Midbrain (tissue), 1 donor: Measurements from ENCODE around the gene GLP2R.
A peak's percentile ranks its signal among the peaks of the same experiment; 100 is the strongest.

Experiments used
- DNase-seq: peaks from one replicate; lab custom pipeline; 2025; lab: John Stamatoyannopoulos, UW

The GLP2R gene

DNA sequence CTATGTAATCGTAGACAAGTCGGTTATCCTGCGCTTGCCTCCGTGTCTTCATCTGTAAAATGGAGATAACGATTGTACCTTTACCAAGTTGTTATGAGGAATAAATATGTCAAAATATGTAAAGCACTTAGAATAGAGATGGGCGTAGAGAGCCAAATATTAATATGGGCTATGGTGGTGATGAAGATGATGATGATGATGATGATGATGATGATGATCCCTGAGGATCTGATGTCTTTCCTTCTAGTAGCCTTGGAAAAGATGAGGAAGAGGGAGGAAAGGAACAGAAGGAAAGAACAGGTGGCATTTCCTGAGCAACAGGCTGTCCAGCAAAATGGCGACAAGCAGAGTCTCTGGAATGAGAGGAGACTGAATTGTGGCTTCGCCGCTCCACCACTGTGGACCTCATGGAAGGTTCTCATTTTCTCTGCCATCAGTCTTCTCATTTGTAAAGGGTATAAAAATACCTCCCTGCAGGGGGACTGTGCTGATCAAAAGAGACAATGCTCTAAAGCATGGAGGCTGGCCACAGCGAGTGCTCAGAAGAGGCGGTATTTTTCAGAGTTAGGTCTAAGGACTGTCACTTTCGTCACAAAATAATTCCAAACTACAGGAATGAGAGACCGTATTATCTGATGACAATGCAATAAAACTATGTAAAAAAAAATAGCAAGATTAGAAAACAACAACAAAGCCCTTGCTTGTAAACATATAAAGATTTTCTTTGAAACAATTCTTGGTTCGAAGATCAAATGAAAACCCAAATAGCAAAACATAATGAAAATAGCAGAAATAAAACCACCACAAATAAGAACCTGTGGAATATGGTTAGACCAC is 96.5 kb downstream of the GLP2R start:
- DNase-seq, result no peak

DNA sequence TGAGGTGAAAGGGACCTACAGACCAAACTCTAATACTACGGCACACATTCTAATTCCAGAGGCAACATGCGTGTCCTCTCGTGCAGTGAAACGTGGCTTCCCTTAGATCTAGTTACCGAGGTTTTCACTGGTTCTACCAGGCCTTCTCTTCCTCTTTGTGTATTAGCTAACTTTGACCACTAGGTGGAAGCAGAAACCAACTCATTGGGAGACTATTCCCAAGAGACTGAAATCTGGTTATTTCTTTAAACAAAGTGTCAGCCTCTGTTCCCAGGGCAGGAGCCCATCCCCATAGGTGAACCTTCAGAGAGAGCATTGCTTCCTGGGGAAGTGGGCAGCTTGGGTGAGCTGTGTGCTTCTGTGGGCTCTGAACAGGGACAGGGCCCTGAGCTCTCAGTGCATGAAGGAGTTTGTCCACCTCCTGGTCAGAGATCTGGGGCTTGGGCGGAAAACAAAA is 99.0 kb downstream of the GLP2R start:
- peak; percentile 70 for DNase-seq

DNA sequence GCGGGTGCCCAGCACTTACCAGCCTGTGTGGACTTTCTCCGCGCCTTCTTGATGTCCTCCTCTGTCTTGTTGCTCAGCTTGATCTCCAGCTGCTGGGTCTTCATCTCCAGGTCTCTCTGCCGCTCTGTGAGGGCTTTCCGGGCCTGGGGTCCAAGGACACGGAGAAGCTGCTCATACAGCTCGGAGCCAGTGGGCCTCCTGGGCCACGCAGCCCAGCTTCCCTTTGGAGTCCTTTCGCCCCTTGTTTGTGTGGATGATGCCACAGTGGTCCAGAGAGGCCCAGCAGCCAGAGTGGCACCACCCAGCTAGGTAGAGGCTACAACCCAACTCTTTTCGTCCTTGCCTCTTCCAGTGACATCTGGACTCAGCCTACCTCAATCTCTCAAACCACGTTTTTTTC is 99.7 kb downstream of the GLP2R start:
- no peak for DNase-seq

DNA sequence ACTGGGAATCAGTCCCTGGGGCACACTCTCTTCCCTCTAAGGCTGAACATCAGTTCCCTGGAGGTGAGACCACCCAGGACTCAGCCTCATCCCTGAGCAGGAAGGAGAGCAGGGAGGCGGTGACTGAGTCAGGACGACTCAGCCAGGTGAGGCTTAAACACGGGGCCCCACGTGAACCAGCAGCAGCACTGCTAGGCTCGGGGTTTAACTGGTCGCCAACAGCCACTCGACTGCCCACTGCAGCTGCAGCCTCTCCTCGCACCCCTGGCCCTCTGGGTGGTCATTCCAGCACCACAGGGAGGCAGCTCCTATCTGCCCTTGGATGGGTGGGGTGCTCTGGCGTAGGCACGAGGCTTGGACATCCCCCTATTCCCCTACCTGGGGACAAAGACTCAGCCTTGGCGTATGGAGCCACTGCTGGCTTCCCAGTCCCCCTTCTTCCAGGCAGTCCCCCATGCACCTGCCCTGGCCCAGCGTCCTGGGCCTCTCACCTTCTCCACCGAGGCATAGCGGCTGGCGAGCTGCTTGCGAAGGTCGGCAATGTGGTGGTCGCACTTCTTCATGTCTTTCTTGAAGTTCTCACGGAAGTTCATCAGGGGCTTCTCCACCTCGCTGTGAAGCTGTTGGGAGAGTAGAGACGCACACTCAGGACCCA is 100.6 kb downstream of the GLP2R start:
- no peak for DNase-seq

DNA sequence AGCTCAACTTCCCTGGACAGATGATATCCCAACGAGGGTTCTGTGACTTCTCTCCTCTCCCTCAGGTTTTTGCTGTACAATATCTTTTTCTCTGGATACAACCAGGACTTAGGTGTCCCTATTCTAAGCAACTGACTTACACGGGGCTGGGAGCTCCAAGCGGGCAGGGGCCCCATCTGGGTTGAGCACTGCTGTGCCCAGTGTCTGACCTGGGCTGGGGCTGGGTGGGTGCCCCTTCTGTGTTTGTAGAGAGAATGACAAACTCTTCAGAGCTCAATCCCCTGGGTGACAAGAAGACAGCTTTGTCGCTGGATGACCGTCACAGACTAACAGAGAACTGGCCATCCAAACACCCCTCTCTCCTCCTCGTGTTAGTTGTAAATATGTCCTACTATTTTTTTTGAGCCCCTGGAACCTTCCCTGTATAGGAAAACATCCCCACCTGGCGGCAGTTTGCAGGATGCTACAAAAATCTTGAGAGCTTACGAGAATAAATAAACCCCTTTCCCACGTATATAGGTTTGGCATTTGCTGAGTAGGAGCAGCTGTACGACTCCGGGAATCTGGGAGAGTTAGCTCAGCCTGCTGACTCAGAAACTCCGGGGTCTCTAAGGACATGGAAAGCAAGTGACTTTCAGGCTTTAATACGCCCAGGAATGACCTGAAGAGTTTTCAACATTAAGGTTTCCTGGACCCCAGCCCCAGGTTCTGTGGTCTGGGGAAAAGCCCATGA is 103.0 kb downstream of the GLP2R start:
- no peak for DNase-seq

DNA sequence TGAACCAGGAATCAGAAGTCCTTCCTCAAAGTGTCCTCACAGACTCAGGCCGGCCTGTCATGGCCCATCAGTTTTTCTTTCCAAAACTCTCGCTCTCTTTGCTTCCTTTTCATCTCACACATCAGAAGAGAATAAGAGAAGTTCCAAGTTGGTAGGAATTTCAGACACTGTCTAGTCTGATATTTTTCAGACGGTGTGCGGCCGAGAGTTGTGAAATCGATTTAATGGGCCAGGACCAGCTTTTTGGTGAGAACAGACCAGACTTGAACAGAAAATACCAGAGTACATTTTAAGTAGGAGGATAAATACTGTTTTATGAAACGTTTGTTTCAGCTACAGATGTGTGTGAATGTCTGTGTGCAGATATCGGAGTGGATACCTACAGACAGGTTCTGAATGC is 104.1 kb downstream of the GLP2R start:
- no peak for DNase-seq

DNA sequence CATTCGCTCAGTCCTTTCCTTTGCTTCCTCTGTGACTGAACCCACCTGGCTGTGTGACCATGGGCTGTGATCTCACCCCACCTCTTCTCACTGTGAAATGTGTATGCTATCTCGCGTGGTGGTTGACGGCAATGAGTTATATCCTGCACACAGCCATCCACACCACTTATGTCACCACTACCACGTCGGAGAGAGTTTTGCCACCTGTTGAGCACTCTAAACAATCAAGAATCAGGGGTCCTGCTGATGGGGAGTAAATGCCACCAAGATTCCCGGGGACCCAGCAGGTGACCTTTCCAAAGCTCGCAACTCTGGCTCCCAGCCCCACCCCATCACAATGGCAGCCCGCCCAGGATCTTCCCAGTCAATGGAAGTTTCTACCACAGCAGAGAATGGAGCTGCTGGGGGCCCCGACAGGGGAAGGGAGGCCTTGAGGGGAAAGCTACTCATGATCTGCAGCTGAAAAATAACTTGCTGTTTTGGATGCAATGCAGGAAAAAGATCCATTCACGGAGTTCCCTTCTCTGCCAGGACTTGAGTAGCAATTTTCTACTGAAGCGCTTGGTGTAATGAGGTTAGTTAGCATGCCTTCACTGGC is 105.5 kb downstream of the GLP2R start:
- DNase-seq, result no peak

DNA sequence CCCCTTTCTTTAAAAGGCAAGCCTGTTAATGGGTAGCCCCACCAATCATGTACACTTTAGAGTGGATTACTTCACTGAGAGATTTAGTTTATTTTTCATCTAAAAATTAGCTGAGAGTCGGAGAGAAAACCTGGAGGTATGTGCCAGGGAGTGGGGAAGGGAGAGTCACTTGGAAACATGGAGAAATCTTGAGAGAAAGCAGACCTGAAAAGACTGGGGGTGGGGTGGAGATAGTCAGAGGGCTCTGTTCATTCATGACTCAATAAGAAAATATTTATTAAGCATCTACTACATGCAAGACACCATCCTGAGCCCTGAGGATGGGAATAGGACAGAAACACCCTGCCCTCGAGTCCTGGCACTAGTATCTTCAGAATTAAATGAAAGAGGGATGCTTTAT is 106.8 kb downstream of the GLP2R start:
- DNase-seq, result no peak

DNA sequence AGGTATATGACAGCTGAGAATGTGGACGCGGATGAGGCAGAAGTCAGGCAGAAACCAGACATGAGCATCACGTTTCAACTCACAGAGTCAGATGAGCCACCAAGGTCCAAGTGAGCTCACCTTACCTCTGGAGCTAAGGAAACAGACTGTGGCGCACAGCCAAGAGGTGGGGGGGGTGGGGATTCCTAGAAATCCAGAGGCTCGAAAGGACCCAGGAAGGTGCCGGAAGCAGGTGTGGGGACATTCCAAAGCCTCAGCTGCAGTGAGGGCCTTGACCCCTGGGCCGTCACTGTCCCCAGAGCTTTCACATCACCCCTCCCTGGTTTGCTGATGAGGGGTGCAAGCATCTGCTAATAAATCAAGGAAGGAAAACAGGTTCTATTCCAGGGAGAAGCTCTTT is 108.6 kb downstream of the GLP2R start:
- no peak for DNase-seq

DNA sequence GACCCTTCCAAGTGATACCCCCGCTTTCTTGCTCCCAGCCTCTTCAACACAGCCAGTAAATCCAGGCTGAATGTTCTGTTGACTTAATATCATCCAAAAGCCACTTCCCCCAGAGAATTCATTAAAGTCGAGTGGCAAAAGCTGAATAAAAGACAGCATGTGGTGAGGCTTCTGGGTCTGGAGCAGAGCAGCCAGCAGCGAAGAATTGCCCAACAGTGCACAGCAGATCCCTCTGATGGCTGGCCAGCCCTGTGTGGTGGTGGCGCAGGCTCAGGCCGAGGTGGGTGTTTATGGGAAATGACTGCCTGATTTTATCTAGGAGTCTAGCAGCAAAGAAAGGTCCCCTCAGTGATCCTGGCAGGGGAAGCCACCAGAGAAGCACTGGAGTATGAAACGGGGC is 109.7 kb downstream of the GLP2R start:
- peak; percentile 41 for DNase-seq

DNA sequence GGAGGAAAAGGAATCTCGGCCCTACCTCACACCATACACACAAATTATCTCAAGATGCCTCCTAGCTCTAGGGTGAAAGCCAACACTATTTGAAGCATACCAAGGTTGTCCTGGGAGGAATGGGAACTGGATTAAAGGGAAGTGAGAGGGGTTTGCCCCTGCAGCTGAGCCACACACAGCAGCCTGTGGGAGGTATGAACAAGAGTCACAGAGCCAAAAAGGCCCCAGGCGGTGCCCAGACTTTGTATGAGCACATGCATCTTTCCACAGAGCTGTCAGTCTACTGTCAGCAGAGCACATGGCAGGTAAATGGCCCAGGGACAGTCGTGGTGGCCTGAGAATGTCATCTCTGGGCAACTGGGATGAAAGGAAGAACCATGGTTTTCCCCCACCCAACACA is 110.4 kb downstream of the GLP2R start:
- DNase-seq, result no peak

DNA sequence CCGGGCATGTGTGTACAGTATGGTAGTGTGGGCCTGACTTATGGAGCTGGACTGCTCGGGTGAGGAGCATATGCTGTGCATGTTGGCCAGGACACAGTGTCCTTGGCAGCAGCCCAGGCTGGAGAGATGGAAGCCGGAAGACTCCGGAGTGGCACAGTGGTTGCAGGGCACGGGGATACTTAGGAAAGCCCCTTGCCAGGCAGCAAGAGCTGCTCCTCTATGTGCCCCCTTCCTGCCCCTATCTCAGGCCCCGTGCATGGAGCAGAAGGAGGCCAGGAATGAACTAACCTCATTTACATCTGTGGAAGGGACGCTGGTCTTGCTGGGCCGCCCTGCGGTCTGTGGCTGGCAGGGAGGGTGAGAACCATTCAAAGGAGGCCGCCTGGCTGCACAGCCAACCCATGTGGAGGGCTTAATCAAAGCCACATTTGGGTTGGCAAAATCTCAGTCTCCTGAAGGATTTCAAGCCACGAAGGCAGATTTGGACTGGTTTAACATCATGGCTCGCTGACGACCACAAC is 111.6 kb downstream of the GLP2R start:
- DNase-seq, result peak; percentile 43

DNA sequence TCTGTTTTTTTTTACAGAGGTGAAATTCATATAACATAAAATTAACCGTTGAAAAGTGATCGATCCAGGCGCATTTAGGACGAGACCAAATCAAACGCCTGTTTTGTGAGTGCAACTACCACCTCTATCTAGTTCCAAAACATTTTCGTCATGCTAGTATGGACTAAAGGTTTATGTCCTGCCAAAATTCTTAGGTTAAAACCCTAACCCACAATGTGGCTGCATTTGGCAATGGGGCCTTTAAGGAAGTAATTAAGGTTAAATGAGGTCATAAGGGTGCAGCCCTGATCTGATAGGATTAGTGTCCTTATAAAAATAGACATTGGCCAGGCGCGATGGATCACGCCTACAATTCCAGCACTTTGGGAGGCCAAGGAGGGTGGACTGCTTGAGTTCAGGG is 112.2 kb downstream of the GLP2R start:
- no peak for DNase-seq

DNA sequence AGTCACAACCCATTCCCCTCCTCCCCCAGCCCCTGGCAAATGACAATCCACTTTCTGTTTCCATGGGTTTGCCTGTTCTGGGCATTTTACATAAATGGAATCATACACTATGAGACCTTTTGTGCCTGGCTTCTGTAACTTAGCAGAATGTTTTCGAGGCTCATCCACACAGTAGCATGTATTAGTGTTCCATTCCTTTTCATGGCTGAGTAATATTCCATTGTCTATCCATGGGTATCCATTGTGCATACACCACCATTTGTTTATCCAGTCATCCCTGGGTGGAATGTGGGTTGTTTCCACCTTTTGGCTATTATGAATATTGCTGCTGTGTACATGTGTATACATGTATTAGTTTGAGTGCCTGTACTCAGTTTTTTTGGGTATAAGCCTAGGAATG is 113.0 kb downstream of the GLP2R start:
- no peak for DNase-seq

DNA sequence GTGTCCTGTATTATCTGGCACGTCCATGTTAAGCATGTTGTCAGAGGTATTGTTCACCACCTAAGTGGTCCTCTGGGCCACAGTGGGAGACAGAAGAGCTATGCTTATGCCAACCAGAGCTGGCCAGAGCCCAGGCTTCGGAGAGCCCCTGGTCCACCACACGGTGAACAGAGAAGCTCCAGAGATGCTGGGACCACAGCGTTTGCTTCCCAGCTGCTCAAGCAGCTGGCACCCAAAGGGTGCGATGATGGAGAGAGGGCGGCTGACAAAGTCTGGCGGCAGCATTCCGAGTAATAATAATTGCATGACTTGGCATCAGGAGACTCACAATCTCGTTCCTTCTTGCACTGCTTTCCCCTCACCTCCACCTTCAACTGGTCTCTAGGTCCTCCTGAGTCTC is 115.1 kb downstream of the GLP2R start:
- no peak for DNase-seq

DNA sequence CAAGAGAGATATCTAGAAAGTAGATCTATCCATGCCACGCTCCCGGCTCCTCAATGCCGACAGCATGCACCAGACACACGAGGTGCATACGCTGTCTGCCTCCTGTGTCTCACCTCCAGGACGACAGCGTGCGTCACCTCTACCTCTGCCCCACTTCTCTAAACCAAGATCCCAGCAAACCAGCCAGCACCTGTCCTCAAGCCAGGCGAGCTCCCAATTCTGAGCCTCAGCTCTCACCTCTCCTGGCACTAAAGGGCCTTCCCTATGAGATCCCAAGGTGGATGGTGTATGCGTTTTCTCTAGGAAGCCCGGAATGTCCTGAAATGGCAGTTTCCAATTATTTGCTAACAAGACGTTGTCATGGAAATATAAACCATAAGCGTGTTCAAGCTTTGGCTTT is 115.6 kb downstream of the GLP2R start:
- no peak for DNase-seq
